DOHH2 (cell line): ENCODE results near the gene MAP6.

Source experiments
- H3F3A ChIP-seq: fragments of 200-600 bp; sonication (generic), shearing (Covaris generic); 2 replicates; pipeline ENCODE4 v1.6.0; 2016; ENCODE audit warnings: antibody characterized with exemption, mild to moderate bottlenecking; ENCODE audit not compliant: control insufficient read depth, insufficient read depth
- H3K27ac ChIP-seq: fragments of 200-600 bp; sonication (generic); 2 replicates; pipeline ENCODE4 v1.5.1; 2014; ENCODE audit warnings: low read depth, mild to moderate bottlenecking, low read length, moderate library complexity
- H3K27me3 ChIP-seq: fragments of 200-600 bp; sonication (generic); 2 replicates; pipeline ENCODE4 v1.6.1; 2014; ENCODE audit warnings: mild to moderate bottlenecking, low read length, mixed read lengths; ENCODE audit not compliant: control insufficient read depth
- H3K36me3 ChIP-seq: fragments of 200-600 bp; sonication (generic); 2 replicates; pipeline ENCODE4 v1.6.1; 2014; ENCODE audit warnings: mild to moderate bottlenecking, low read length, moderate library complexity, mixed read lengths; ENCODE audit not compliant: control insufficient read depth
- H3K4me1 ChIP-seq: fragments of 200-600 bp; sonication (generic); 2 replicates; pipeline ENCODE4 v1.6.1; 2014; ENCODE audit warnings: mild to moderate bottlenecking, low read length, mixed read lengths; ENCODE audit not compliant: control insufficient read depth
- H3K4me2 ChIP-seq: fragments of 200-600 bp; sonication (generic); 2 replicates; pipeline ENCODE4 v1.6.0; 2014; ENCODE audit warnings: mild to moderate bottlenecking, low read length, moderate library complexity
- H3K4me3 ChIP-seq: fragments of 200-600 bp; sonication (generic); 2 replicates; pipeline ENCODE4 v1.5.1; 2014; ENCODE audit warnings: mild to moderate bottlenecking, low read length, mixed read lengths
- H3K79me2 ChIP-seq: fragments of 200-600 bp; sonication (generic); 2 replicates; pipeline ENCODE4 v1.6.1; 2014; ENCODE audit warnings: mild to moderate bottlenecking, low read length, mixed read lengths; ENCODE audit not compliant: control insufficient read depth
- H3K9me2 ChIP-seq: fragments of 200-600 bp; sonication (generic); replicated peaks from 2 replicates; pipeline ENCODE4 v1.6.1; 2014; ENCODE audit warnings: mild to moderate bottlenecking, low read length, mixed read lengths; ENCODE audit not compliant: control insufficient read depth
- H3K9me3 ChIP-seq: fragments of 200-600 bp; sonication (generic); 2 replicates; pipeline ENCODE4 v1.6.1; 2014; ENCODE audit warnings: antibody characterized with exemption, low read length, mixed read lengths; ENCODE audit not compliant: control insufficient read depth, insufficient read depth
- H4K20me1 ChIP-seq: fragments of 200-600 bp; sonication (generic); 2 replicates; pipeline ENCODE4 v1.6.0; 2014; ENCODE audit warnings: low read depth, mild to moderate bottlenecking, antibody characterized with exemption, low read length, moderate library complexity; ENCODE audit not compliant: control insufficient read depth, insufficient read depth
- CTCF ChIP-seq: fragments of 200-600 bp; sonication (generic); IDR thresholded peaks from one replicate; pipeline ENCODE4 v1.5.1; 2014; ENCODE audit warnings: antibody characterized with exemption, mild to moderate bottlenecking, low read depth, low read length; ENCODE audit not compliant: poor library complexity, severe bottlenecking
- EZH2phosphoT487 ChIP-seq: fragments of 200-600 bp; sonication (generic); IDR thresholded peaks from 2 replicates; pipeline ENCODE4 v1.6.1; 2017; ENCODE audit warnings: borderline replicate concordance, mild to moderate bottlenecking, antibody characterized with exemption, low read length, moderate library complexity, mixed read lengths

MAP6 gene

GRCh38 chr11:75600356-75600755 lies 68.5 kb downstream of the MAP6 start:
- Histone ChIP-seq H3K9me2 (no peaks in the 10 kb centered on the region), H3K4me3 (no peak overlapping the region), H3K4me2 (no peak overlapping the region)

GRCh38 chr11:75598900-75599299 lies 69.9 kb downstream of the MAP6 start:
- Histone ChIP-seq H3K4me1 (peaks cover 32% of the 10 kb centered on the region), H3K27ac (no peak overlapping the region), H3K36me3 (no peaks in the 10 kb centered on the region), H3K9me2 (no peaks in the 10 kb centered on the region), H3K4me2 (no peak overlapping the region), H3K9me3 (no peaks in the 10 kb centered on the region), H4K20me1 (no peaks in the 10 kb centered on the region), H3F3A (no peaks in the 10 kb centered on the region), H3K4me3 (no peak overlapping the region), H3K27me3 (peaks cover 11% of the 10 kb centered on the region; the same call in 1 of the 2 replicates), H3K79me2 (no peaks in the 10 kb centered on the region)
- TF ChIP-seq EZH2phosphoT487 (no peak), CTCF (no peak)

More at GRCh38 chr11:75600356-75600755, 68.5 kb downstream of the MAP6 start:
- H3K4me1 ChIP-seq = peaks cover 24% of the 10 kb centered on the region
- H3F3A ChIP-seq = no peaks in the 10 kb centered on the region
- TF ChIP-seq CTCF = no peak
- TF ChIP-seq EZH2phosphoT487 = no peak
- H3K9me3 ChIP-seq = no peaks in the 10 kb centered on the region
- H3K36me3 ChIP-seq = no peaks in the 10 kb centered on the region
- H3K79me2 ChIP-seq = no peaks in the 10 kb centered on the region
- H3K27ac ChIP-seq = no peak overlapping the region
- H3K27me3 ChIP-seq = peaks cover 11% of the 10 kb centered on the region
- no peaks in the 10 kb centered on the region for H4K20me1 ChIP-seq

GRCh38 chr11:75598264-75598663 lies 70.6 kb downstream of the MAP6 start:
- no peak overlapping the region for H3K4me2 ChIP-seq
- H3K79me2 ChIP-seq = no peaks in the 10 kb centered on the region
- H3K4me3 ChIP-seq = no peak overlapping the region
- TF ChIP-seq CTCF (no peak), EZH2phosphoT487 (no peak)
- H3K27ac ChIP-seq = no peak overlapping the region
- no peaks in the 10 kb centered on the region for H3K36me3 ChIP-seq
- H3K4me1 ChIP-seq = peaks cover 32% of the 10 kb centered on the region
- H3K9me2 ChIP-seq = no peaks in the 10 kb centered on the region
- no peaks in the 10 kb centered on the region for H3F3A ChIP-seq
- no peaks in the 10 kb centered on the region for H3K9me3 ChIP-seq
- H4K20me1 ChIP-seq = no peaks in the 10 kb centered on the region
- peaks cover 8% of the 10 kb centered on the region; the same call in 1 of the 2 replicates for H3K27me3 ChIP-seq
